Measurements from ENCODE around the gene STRIT1.

STRIT1 gene

GRCh38 chr3:155332716-155333115 is 39.2 kb upstream of the STRIT1 start:
- no peak for DNase-seq (ENCODE audit: low spot score)
- Histone ChIP-seq H3K27ac (no peak overlapping the region), H3K4me3 (no peak overlapping the region)
- no peak for TF ChIP-seq CTCF (IDR thresholded peaks at IDR 0.05)

GRCh38 chr3:155331078-155331477 is 37.6 kb upstream of the STRIT1 start:
- no peak for TF ChIP-seq CTCF (IDR thresholded peaks at IDR 0.05)
- Histone ChIP-seq H3K4me3 (no peak overlapping the region), H3K27ac (no peak overlapping the region)
- no peak for DNase-seq (ENCODE audit: low spot score)

GRCh38 chr3:155330370-155330769 is 36.9 kb upstream of the STRIT1 start:
- H3K4me3 ChIP-seq, result no peak overlapping the region
- H3K27ac ChIP-seq, result no peak overlapping the region
- no peak for DNase-seq (ENCODE audit: low spot score)
- no peak for TF ChIP-seq CTCF (IDR thresholded peaks at IDR 0.05)

GRCh38 chr3:155329513-155330048 is 36.1 kb upstream of the STRIT1 start:
- H3K4me3 ChIP-seq, result no peak overlapping the region
- TF ChIP-seq CTCF (IDR thresholded peaks at IDR 0.05), result no peak
- H3K27ac ChIP-seq, result no peak overlapping the region
- no peak for DNase-seq (ENCODE audit: low spot score)

GRCh38 chr3:155327871-155328270 is 34.4 kb upstream of the STRIT1 start:
- no peak for DNase-seq (ENCODE audit: low spot score)
- no peak for TF ChIP-seq CTCF (IDR thresholded peaks at IDR 0.05)

GRCh38 chr3:155327430-155327829 is 33.9 kb upstream of the STRIT1 start:
- H3K27ac ChIP-seq, result no peak overlapping the region
- H3K4me3 ChIP-seq, result no peak overlapping the region
- TF ChIP-seq CTCF (IDR thresholded peaks at IDR 0.05), result no peak
- DNase-seq (ENCODE audit: low spot score), result no peak

More at GRCh38 chr3:155327871-155328270, 34.4 kb upstream of the STRIT1 start:
- H3K4me3 ChIP-seq, result no peak overlapping the region
- no peak overlapping the region for H3K27ac ChIP-seq

- Histone ChIP-seq H3K27ac (no peak overlapping the region), H3K4me3 (no peak overlapping the region)
- DNase-seq (ENCODE audit: low spot score), result no peak
- no peak for TF ChIP-seq CTCF (IDR thresholded peaks at IDR 0.05)
Observed at GRCh38 chr3:155326901-155327300, 33.4 kb upstream of the STRIT1 start.
